ENCODE results near the gene FAM8A1.

Gene FAM8A1

DNA sequence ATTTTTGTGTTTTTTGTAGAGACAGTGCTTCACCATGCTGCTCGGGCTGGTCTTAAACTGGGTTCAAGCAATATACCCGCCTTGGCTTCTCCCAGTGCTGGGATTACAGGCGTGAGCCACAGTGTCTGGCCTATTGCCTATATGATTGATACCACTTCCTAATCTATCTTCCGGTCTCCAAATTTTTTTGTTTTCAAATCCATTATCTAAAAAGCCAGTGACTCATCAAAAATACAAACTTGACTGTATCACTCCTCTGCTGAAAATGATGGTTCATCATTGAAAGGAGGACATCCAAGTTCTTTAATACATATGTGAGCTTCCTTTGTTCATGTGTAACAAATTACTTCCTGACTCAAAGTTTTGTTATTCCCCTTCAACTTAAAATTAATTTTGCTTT, 35.5 kb downstream of the FAM8A1 start:
- no peak overlapping the region for H3K4me3 ChIP-seq (ENCODE audit: low read depth in 1 of 2, low read length in 2 of 2)
- ATAC-seq (ENCODE audit: insufficient read depth, low read depth): no peak
- no peak overlapping the region for H3K9ac ChIP-seq (ENCODE audit: low read depth, low read length)
- H3K4me1 ChIP-seq (ENCODE audit: insufficient read depth, low read length): no peaks in the 10 kb centered on the region
- peaks cover 95% of the 10 kb centered on the region for H3K36me3 ChIP-seq (ENCODE audit: insufficient read depth, low read length)
- H2AFZ ChIP-seq (ENCODE audit: low read depth, low read length): no peak overlapping the region
- H4K20me1 ChIP-seq (ENCODE audit: insufficient read depth, low read length): peaks cover 43% of the 10 kb centered on the region; the same call in 1 of the 2 replicates
- H3K9me3 ChIP-seq (ENCODE audit: insufficient read depth, low read length, severe bottlenecking): no peaks in the 10 kb centered on the region
- TF ChIP-seq, protein P1, sequence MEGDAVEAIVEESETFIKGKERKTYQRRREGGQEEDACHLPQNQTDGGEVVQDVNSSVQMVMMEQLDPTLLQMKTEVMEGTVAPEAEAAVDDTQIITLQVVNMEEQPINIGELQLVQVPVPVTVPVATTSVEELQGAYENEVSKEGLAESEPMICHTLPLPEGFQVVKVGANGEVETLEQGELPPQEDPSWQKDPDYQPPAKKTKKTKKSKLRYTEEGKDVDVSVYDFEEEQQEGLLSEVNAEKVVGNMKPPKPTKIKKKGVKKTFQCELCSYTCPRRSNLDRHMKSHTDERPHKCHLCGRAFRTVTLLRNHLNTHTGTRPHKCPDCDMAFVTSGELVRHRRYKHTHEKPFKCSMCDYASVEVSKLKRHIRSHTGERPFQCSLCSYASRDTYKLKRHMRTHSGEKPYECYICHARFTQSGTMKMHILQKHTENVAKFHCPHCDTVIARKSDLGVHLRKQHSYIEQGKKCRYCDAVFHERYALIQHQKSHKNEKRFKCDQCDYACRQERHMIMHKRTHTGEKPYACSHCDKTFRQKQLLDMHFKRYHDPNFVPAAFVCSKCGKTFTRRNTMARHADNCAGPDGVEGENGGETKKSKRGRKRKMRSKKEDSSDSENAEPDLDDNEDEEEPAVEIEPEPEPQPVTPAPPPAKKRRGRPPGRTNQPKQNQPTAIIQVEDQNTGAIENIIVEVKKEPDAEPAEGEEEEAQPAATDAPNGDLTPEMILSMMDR (IDR thresholded peaks at IDR 0.05; ENCODE audit: borderline replicate concordance, extremely low read depth, low read length, poor library complexity, severe bottlenecking): no peak
- no peak for TF ChIP-seq EZH2 (IDR thresholded peaks at IDR 0.05; ENCODE audit: borderline replicate concordance, low read depth, low read length, severe bottlenecking)
- H3K27ac ChIP-seq (ENCODE audit: low read length): no peak overlapping the region
- no peak for DNase-seq
- H3K79me2 ChIP-seq (ENCODE audit: insufficient read depth, low read length): peaks cover 86% of the 10 kb centered on the region
- H3K27me3 ChIP-seq (ENCODE audit: insufficient read depth, low read length, poor library complexity): no peaks in the 10 kb centered on the region
- no peak overlapping the region for H3K4me2 ChIP-seq (ENCODE audit: insufficient read depth, low read length)

DNA sequence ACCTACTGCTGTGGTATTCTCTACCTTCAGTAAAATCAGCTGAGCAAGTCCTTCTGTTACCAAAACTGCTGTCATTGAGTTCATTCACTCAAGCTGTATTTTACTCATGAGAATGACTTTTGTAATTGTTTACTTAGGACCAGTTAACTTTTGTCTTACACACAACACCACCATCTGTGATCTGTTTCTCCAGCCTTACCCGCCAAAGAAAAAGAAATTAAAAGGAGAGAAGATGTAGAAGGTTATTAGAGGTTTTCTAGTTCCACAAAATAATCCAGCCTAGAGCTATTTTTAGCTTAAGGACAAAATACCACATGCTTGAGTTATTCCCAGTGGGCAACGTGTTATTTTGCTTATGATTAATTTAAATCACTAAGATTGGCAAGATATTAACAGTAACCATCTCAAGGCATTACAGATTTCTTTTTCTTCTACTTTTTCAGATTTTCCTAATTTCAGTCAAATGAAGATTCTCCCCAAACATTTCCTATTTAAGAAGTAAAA, 38.2 kb downstream of the FAM8A1 start:
- peaks cover 32% of the 10 kb centered on the region; the same call in 1 of the 2 replicates for H4K20me1 ChIP-seq (ENCODE audit: insufficient read depth, low read length)
- H3K36me3 ChIP-seq (ENCODE audit: insufficient read depth, low read length): peaks cover 94% of the 10 kb centered on the region
- H3K4me3 ChIP-seq (ENCODE audit: low read depth in 1 of 2, low read length in 2 of 2): no peak overlapping the region
- no peak overlapping the region for H3K4me2 ChIP-seq (ENCODE audit: insufficient read depth, low read length)
- no peaks in the 10 kb centered on the region for H3K4me1 ChIP-seq (ENCODE audit: insufficient read depth, low read length)
- no peak overlapping the region for H3K27ac ChIP-seq (ENCODE audit: low read length)
- no peak overlapping the region for H3K9ac ChIP-seq (ENCODE audit: low read depth, low read length)
- no peaks in the 10 kb centered on the region for H3K9me3 ChIP-seq (ENCODE audit: insufficient read depth, low read length, severe bottlenecking)
- ATAC-seq (ENCODE audit: insufficient read depth, low read depth): no peak
- H3K27me3 ChIP-seq (ENCODE audit: insufficient read depth, low read length, poor library complexity): no peaks in the 10 kb centered on the region
- TF ChIP-seq EZH2 (IDR thresholded peaks at IDR 0.05; ENCODE audit: borderline replicate concordance, low read depth, low read length, severe bottlenecking): no peak
- TF ChIP-seq, protein P1 (IDR thresholded peaks at IDR 0.05; ENCODE audit: borderline replicate concordance, extremely low read depth, low read length, poor library complexity, severe bottlenecking): no peak
- DNase-seq: no peak
- H2AFZ ChIP-seq (ENCODE audit: low read depth, low read length): no peak overlapping the region
- H3K79me2 ChIP-seq (ENCODE audit: insufficient read depth, low read length): peaks cover 75% of the 10 kb centered on the region

DNA sequence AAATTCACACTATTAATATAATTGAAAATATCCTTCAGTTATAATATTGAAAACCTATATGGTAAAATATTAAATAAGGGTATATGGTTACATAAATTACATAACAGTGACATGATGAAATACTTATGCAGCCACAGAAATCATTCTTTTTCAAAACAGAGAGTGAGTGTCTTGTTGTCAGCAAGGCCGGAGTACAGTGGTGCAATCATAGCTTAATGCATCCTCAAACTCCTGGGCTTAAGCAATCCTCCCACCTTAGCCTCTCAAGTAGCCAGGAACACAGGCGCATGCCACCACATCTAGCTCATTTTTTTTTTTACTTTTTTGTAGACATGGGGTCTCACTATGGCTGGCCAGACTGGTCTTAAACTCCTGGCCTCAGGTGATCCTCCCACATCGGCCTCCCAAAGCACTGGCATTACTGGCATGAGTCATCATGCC, 40.4 kb downstream of the FAM8A1 start:
- Histone ChIP-seq H3K4me2 (ENCODE audit: insufficient read depth, low read length) (no peak overlapping the region), H3K79me2 (ENCODE audit: insufficient read depth, low read length) (peaks cover 61% of the 10 kb centered on the region)

More for the DNA sequence above, 40.4 kb downstream of the FAM8A1 start:
- H3K4me3 ChIP-seq (ENCODE audit: low read depth in 1 of 2, low read length in 2 of 2): no peak overlapping the region
- H3K9me3 ChIP-seq (ENCODE audit: insufficient read depth, low read length, severe bottlenecking): no peaks in the 10 kb centered on the region
- no peak overlapping the region for H2AFZ ChIP-seq (ENCODE audit: low read depth, low read length)
- DNase-seq (no peak), ATAC-seq (ENCODE audit: insufficient read depth, low read depth) (peak; percentile 14; the same call in 1 of the 3 replicates)
- peaks cover 98% of the 10 kb centered on the region for H3K36me3 ChIP-seq (ENCODE audit: insufficient read depth, low read length)
- H3K27ac ChIP-seq (ENCODE audit: low read length): no peak overlapping the region
- peaks cover 14% of the 10 kb centered on the region; the same call in 1 of the 2 replicates for H4K20me1 ChIP-seq (ENCODE audit: insufficient read depth, low read length)
- H3K4me1 ChIP-seq (ENCODE audit: insufficient read depth, low read length): no peaks in the 10 kb centered on the region
- TF ChIP-seq EZH2 (IDR thresholded peaks at IDR 0.05; ENCODE audit: borderline replicate concordance, low read depth, low read length, severe bottlenecking): no peak
- TF ChIP-seq, protein P1 (IDR thresholded peaks at IDR 0.05; ENCODE audit: borderline replicate concordance, extremely low read depth, low read length, poor library complexity, severe bottlenecking): no peak
- no peak overlapping the region for H3K9ac ChIP-seq (ENCODE audit: low read depth, low read length)
- H3K27me3 ChIP-seq (ENCODE audit: insufficient read depth, low read length, poor library complexity): no peaks in the 10 kb centered on the region

Measured in DND-41 (cell line).